Mucosa of stomach (tissue), 1 donor: ENCODE measurements around the gene TENT5D.
"Not testable (repeated sequence)": the region's sequence is repeated elsewhere in the genome, so short reads cannot be mapped to it uniquely, and the experiment has no call there.

Source experiments
- H3K27me3 ChIP-seq: one replicate; pipeline ENCODE4 v1.7.0; 2013; ENCODE audit warnings: mild to moderate bottlenecking, low read length; ENCODE audit not compliant: control insufficient read depth, insufficient read depth
- H3K36me3 ChIP-seq: one replicate; pipeline ENCODE4 v1.7.0; 2013; ENCODE audit warnings: low read length; ENCODE audit not compliant: control insufficient read depth, insufficient read depth
- H3K4me1 ChIP-seq: one replicate; pipeline ENCODE4 v1.7.0; 2013; ENCODE audit warnings: mild to moderate bottlenecking, low read length; ENCODE audit not compliant: control insufficient read depth, insufficient read depth
- H3K4me3 ChIP-seq: one replicate; pipeline ENCODE4 v1.7.0; 2013; ENCODE audit warnings: low read length
- H3K9ac ChIP-seq: one replicate; pipeline ENCODE4 v1.7.0; 2013; ENCODE audit warnings: mild to moderate bottlenecking, low read length, moderate library complexity
- H3K9me3 ChIP-seq: one replicate; pipeline ENCODE4 v1.7.0; 2013; ENCODE audit warnings: mild to moderate bottlenecking, low read length, moderate library complexity; ENCODE audit not compliant: control insufficient read depth
- donor health status: Pancreatic carcinoma.

The TENT5D gene

GRCh38 chrX:80420147-80420546 is at the start of gene TENT5D:
TSS of gene TENT5D (plus strand) at chrX:80420447. CDS start at chrX:80442540, 22,093 bp downstream.
- H3K36me3 ChIP-seq: no peaks in the 10 kb centered on the region
- no peaks in the 10 kb centered on the region for H3K9me3 ChIP-seq
- H3K27me3 ChIP-seq: no peaks in the 10 kb centered on the region
- no peak within 1 kb of the TSS for H3K4me3 ChIP-seq
- H3K9ac ChIP-seq: no peak within 1 kb of the TSS
- H3K4me1 ChIP-seq: no peaks in the 10 kb centered on the region

- H3K4me1 ChIP-seq, H3K9me3 ChIP-seq, H3K36me3 ChIP-seq, H3K9ac ChIP-seq, H3K4me3 ChIP-seq, H3K27me3 ChIP-seq: not testable (repeated sequence)
Measured at GRCh38 chrX:80385651-80386050, 34.6 kb upstream of the TENT5D start.

DNA sequence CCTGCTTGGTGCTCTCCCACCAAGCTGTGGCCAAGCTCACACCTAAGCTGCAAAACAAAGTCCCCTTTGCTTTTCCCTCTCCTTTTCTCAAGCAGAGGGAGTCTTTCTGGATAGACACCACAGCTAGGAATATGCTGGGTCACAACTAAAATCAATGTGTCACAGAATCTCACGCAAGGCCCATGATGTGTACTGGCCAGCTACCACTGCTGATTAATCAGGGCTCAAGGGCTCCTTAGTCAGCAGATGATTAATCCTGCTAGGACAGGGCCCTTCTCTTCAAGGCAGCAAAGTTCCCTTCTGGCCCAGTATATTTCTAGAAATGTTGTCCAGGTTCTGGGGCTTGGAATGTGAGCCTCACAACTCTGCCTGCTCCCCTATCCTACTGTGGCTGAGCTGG is 32.0 kb upstream of the TENT5D start:
- Histone ChIP-seq H3K9me3 (no peaks in the 10 kb centered on the region), H3K4me1 (no peaks in the 10 kb centered on the region), H3K4me3 (no peak overlapping the region), H3K27me3 (no peaks in the 10 kb centered on the region), H3K9ac (no peak overlapping the region), H3K36me3 (no peaks in the 10 kb centered on the region)

DNA sequence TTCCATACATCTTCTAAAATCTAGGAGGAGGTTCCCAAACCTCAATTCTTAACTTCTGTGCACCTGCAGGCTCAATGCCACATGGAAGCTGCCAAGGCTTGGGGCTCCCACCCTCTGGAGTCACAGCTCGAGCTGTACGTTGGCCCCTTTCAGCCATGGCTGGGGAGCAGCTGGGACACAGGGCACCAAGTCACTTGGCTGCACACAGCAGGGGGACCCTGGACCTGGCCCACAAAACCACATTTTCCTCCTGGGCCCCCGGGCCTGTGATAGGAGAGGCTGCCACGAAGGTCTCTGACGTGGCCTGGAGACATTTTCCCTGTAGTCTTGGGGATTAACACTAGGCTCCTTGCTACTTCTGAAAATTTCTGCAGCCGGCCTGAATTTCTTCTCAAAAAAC is 8.2 kb upstream of the TENT5D start:
- Histone ChIP-seq H3K4me3 (no peak overlapping the region), H3K9me3 (no peaks in the 10 kb centered on the region), H3K27me3 (no peaks in the 10 kb centered on the region), H3K9ac (no peak overlapping the region), H3K36me3 (no peaks in the 10 kb centered on the region), H3K4me1 (no peaks in the 10 kb centered on the region)

- Histone ChIP-seq H3K4me3 (no peak overlapping the region), H3K36me3 (no peaks in the 10 kb centered on the region), H3K27me3 (no peaks in the 10 kb centered on the region), H3K4me1 (no peaks in the 10 kb centered on the region), H3K9me3 (no peaks in the 10 kb centered on the region), H3K9ac (no peak overlapping the region)
Measured at GRCh38 chrX:80423000-80423399, 2.8 kb downstream of the TENT5D start.

GRCh38 chrX:80423744-80424143 is 3.5 kb downstream of the TENT5D start:
- no peak overlapping the region for H3K9ac ChIP-seq
- H3K4me3 ChIP-seq: no peak overlapping the region
- no peaks in the 10 kb centered on the region for H3K4me1 ChIP-seq
- no peaks in the 10 kb centered on the region for H3K27me3 ChIP-seq
- no peaks in the 10 kb centered on the region for H3K9me3 ChIP-seq
- H3K36me3 ChIP-seq: no peaks in the 10 kb centered on the region

GRCh38 chrX:80430826-80431504 is 10.7 kb downstream of the TENT5D start:
- H3K9ac ChIP-seq: no peak overlapping the region
- H3K36me3 ChIP-seq: no peaks in the 10 kb centered on the region
- H3K27me3 ChIP-seq: no peaks in the 10 kb centered on the region
- H3K4me3 ChIP-seq: no peak overlapping the region
- H3K9me3 ChIP-seq: no peaks in the 10 kb centered on the region
- H3K4me1 ChIP-seq: no peaks in the 10 kb centered on the region

DNA sequence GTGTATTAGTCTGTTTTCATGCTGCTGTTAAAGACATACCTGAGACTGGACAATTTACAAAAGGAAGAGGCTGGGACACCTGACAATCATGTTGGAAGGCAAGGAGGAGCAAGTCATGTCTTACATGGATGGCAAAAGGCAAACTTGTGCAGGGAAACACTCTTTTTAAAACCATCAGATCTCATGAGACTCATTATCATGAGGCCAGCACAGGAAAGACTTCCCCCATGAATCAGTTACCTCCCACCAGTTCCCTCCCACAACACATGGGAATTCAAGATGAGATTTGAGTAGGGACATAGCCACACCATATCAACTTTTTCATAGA is 11.2 kb downstream of the TENT5D start:
- no peaks in the 10 kb centered on the region for H3K4me1 ChIP-seq
- no peak overlapping the region for H3K4me3 ChIP-seq
- H3K27me3 ChIP-seq: no peaks in the 10 kb centered on the region
- H3K9ac ChIP-seq: no peak overlapping the region
- H3K36me3 ChIP-seq: no peaks in the 10 kb centered on the region
- no peaks in the 10 kb centered on the region for H3K9me3 ChIP-seq

GRCh38 chrX:80432441-80432840 is 12.2 kb downstream of the TENT5D start:
- no peak overlapping the region for H3K9ac ChIP-seq
- no peaks in the 10 kb centered on the region for H3K9me3 ChIP-seq
- H3K4me1 ChIP-seq: no peaks in the 10 kb centered on the region
- no peak overlapping the region for H3K4me3 ChIP-seq
- H3K36me3 ChIP-seq: no peaks in the 10 kb centered on the region
- H3K27me3 ChIP-seq: no peaks in the 10 kb centered on the region

DNA sequence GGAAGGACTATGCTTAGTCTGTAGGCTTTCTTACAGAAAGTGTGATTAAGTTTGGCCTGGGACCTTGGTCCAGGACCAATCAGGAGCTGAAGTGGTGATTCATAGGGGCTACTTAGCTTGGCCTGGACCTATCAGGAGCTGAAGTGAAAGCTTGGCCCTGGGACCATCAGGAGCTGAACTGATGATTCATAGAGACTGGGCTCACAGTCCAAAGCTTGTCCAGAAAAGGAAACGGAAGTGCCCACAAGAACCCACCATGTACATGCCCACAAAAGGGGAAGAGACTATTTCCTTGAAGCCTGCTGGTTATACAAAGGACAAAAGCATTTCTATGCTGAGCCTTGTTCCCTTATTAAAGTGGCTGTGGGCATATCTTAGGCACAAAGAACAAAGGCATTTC is 12.6 kb downstream of the TENT5D start:
- no peaks in the 10 kb centered on the region for H3K4me1 ChIP-seq
- H3K9ac ChIP-seq: no peak overlapping the region
- no peaks in the 10 kb centered on the region for H3K27me3 ChIP-seq
- H3K4me3 ChIP-seq: no peak overlapping the region
- no peaks in the 10 kb centered on the region for H3K36me3 ChIP-seq
- H3K9me3 ChIP-seq: no peaks in the 10 kb centered on the region

GRCh38 chrX:80468166-80468565 is 47.9 kb downstream of the TENT5D start:
- H3K9me3 ChIP-seq, H3K4me1 ChIP-seq, H3K36me3 ChIP-seq: not testable (repeated sequence)

GRCh38 chrX:80471582-80471981 is 51.3 kb downstream of the TENT5D start:
- Histone ChIP-seq H3K9ac (no peak overlapping the region), H3K36me3 (no peaks in the 10 kb centered on the region), H3K27me3 (no peaks in the 10 kb centered on the region), H3K9me3 (no peaks in the 10 kb centered on the region), H3K4me1 (no peaks in the 10 kb centered on the region), H3K4me3 (no peak overlapping the region)

More at GRCh38 chrX:80468166-80468565, 47.9 kb downstream of the TENT5D start:
- H3K9ac ChIP-seq, H3K4me3 ChIP-seq, H3K27me3 ChIP-seq: not testable (repeated sequence)

GRCh38 chrX:80485543-80485942 is 65.3 kb downstream of the TENT5D start:
- Histone ChIP-seq H3K36me3 (no peaks in the 10 kb centered on the region), H3K9me3 (no peaks in the 10 kb centered on the region), H3K4me1 (no peaks in the 10 kb centered on the region), H3K9ac (no peak overlapping the region), H3K27me3 (no peaks in the 10 kb centered on the region), H3K4me3 (no peak overlapping the region)
